ENCODE data around the gene DCPS.

Gene DCPS

DNA sequence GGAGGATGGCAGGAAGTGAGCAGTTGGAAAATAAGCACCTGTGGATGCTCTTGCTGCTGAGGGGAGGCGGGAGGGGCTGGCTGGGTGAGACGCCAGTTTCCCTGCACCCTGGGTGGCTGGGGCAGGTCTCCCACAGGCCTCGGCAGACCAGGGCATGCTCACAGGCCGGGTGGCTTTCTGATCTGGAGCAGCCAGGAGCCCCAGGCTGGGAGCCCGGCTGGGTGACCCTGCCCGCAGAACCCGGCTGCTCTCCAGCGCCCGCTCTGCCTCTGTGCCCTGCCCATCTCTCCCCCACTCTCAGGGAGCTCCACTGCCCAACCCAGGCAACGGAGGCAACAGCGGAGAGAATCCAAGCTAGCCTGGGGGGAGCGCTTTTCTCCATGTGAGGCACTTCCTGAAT, 24.6 kb downstream of the DCPS start:
- no peak for DNase-seq (ENCODE audit: low read depth, low spot score)

DNA sequence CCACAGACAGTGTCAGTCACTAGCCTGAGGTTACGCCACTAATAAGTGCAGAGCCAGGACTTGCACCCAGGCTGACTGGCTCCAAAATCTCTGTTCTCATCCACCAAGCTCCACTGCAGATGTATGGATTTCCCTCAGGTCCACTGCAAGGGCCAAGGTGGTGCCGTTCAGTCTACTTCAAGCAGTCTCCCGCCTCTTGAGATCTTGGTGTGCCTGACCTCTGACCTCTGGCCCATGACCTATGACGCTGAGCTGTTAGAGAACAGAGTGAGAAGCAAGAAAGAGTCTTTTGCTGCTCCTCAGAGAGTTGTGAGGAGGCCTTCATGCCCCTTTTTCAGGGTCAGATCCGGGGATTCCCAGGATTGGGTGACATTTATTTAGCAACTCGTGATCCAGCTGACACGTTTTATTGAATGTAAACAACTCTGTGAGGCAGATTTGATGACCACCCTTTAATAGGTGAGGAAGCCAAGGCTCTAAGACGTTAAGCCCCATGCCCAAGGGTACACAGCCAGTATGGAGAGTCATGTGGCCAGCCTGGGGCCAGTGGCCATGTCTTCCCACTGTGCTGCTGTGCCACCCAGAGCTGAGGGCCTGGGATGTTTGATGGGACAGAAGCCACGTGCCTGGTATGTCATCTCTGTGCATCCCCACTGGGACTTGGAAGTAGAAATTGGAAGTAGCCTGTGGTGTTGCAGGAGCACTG, 25.2 kb downstream of the DCPS start:
- no peak for DNase-seq (ENCODE audit: low read depth, low spot score)

GRCh38 chr11:126329644-126330211, 25.9 kb downstream of the DCPS start:
- no peak for DNase-seq (ENCODE audit: low read depth, low spot score)

DNA sequence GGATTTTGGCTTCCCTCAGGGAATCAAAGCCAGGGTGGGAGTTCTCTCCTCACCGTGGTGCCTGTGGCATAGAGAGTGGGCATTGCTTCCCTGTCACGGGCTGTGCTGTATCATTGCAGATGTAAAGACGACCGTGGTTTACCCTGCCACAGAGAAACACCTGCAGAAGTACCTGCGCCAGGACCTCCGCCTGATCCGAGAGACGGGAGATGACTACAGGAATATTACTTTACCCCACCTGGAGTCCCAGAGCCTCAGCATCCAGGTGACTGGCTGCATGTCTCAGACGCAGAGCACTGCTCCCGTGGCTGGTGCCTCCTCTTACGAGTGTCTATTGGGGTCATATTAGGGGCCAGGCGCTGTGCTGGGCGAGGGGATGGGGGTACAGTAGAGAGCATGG, 27.4 kb downstream of the DCPS start:
- no peak for DNase-seq (ENCODE audit: low read depth, low spot score)

DNA sequence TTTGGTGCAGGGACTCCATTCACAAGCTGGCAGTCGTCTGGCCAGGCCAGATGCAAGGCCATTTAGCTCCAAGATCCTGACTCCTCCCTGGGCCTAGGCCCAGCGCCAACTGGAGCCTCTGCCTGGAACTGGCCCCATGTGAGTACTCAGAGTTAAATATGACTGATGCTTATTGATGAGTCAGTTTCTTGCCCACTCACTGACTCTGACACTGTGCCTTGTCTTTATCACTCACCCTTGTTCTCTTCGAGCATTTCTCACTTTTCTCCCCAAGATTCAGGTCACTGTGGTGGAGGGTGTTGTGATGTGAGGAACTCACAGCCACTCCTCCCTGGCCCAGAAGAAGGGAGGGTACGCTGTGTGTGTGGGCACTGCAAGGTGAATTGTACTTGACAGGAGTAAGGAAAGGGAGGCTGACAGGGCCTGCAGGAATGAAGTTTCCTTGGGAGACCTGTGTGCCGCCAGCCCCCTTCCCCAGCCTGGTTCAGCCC, 28.4 kb downstream of the DCPS start:
- peak; percentile 70 for DNase-seq (ENCODE audit: low read depth, low spot score)

- no peak for DNase-seq (ENCODE audit: low read depth, low spot score)
Observed at GRCh38 chr11:126333142-126333541, 29.3 kb downstream of the DCPS start.

DNA sequence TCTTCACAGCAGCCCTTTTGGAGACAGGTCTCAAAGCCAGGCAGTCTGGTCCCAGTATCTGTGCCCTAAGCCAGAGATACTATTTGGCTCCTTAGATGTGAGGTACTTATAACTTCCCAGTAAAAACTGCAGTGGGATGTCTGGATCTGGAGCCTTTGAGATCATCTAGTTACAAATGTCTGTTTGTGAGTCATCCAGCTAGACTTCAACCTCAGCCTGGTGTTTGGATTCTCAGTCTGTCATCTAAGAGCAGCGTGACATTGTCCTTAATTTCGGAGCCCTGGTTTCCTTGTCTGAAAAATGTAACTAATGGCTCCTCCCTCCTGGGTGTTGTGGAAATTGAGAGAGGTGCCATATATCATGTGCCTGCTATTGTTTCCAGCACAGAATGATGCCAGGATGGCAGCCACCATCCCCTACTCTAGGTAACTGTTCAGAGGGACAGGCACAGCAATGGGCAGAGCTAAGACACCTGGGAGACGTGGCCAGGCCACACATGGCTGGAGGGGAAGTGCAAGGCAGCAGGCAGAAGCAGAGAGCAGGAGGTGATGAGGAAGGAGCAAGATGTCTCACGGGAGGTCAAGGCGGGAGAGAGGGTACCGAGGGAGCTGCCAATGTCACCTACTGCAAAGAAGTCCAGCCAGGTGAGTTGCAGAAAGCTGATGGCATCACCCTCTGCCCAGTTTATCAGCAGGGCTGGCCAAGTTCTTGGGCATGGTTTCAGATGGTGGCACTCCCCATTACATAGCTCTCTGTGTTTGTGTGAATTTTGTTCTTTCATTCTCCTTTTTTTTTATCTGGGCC, 31.0 kb downstream of the DCPS start:
- peak; percentile 33 for DNase-seq (ENCODE audit: low read depth, low spot score)

DNA sequence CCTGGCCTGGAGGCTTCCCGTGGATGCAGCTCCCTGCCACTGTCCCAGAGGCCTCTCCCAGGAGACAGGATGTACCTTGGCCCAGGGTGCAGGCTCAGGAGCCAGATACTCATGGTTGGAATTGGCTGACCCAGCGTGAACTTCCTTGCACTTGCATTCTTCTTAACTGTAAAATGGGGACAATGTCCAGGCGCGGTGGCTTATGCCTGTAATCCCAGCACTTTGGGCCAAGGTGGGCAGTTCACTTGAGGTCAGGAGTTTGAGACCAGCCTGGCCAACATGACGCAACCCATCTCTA, 31.6 kb downstream of the DCPS start:
- no peak for DNase-seq (ENCODE audit: low read depth, low spot score)

GRCh38 chr11:126336138-126336541, 32.3 kb downstream of the DCPS start:
- DNase-seq (ENCODE audit: low read depth, low spot score) = no peak

- DNase-seq (ENCODE audit: low read depth, low spot score) = no peak
Observed at GRCh38 chr11:126336671-126337101, 32.8 kb downstream of the DCPS start.

DNA sequence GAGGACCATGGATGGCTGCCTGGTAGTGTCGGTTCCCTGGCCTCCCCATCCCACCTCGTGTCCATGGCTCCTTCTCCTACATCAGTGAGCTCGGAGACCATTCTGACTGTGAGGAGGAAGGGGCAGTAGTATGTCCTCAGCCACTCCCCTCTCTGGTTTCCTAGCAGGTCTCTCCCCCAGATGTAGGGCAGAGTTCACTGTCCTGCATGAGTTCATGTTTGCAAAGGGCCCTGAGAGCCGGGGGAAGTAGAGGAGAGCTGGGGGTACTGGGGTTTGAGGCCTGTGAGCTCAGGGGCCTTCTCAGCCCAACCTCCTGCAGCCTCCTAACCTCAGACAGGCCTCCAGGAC, 33.2 kb downstream of the DCPS start:
- DNase-seq (ENCODE audit: low read depth, low spot score) = no peak

DNA sequence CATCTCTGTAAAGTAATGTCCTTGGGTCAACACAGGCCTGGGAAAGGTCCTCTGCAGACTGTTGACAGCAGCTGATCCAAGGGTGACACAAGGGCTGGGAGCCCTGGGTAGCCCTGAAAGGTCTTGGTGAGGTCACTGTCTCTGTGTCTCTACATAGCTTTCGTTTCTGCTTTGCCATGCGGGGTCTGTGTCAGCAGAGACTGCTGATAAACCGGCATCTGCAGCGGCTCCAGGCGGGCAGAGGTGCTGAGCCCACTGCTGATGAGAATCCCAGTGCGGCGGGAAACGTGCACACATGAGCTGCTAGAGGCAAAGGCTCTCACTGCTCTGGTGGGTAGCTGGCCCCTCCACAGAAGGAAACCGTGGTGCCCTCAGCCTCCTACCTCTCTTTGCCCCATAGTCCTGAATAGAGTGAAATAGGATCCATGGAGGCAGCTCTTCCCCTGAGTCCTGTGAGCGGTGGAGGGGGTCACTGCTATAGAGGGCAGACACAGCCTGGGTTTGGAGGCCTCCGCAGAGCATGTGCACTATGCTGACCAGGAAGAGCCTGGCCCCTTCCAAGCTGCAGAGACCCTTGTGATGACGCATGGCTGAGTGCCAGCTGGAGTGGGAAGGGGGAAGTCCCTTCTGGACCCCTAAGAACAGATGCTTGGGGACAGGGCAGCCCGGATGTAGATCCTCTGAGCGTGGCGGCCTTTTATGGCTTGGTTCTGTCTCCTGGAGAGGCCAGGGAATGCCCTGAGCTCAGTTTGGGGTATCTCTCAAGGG, 33.8 kb downstream of the DCPS start:
- DNase-seq (ENCODE audit: low read depth, low spot score) = no peak

DNA sequence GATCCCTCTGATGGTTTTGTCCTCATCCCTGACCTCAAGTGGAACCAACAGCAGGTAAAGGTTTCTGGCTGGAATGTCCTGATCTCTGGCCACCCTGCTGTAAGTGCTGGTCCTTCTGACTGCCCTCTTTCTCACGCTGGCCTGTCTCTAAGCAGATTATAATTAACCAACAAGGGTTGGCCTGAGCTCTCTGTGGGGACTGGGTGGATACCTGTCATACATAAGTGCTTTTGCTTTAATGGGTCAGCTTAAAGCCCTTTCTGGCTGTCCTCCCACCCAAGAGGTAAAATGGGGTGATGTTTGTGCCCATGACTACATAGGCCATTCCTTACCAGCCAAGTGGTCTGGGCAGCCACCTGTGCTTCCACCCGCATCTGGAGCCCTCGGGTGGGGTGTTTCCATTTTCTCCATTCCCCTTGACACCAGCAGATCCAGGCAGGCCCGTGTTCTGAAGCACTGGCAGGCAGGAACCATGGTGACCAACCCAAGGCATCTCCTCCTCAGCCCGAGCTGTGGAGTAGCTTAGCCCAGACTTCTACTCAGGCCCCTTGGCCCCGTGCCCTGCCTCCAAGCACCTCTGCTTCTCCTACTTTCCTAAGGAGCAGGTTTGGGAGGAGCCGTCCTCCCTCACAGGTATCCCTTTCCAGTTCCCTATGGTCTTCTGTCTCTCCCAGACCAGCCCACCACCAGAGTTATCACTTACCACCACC, 34.6 kb downstream of the DCPS start:
- DNase-seq (ENCODE audit: low read depth, low spot score) = no peak

GRCh38 chr11:126339073-126339862, 35.4 kb downstream of the DCPS start:
- peak; percentile 27 for DNase-seq (ENCODE audit: low read depth, low spot score)

- peak; percentile 23 for DNase-seq (ENCODE audit: low read depth, low spot score)
Observed at GRCh38 chr11:126339863-126340434, 36.1 kb downstream of the DCPS start.

GRCh38 chr11:126340960-126341606, 37.2 kb downstream of the DCPS start:
- no peak for DNase-seq (ENCODE audit: low read depth, low spot score)

- DNase-seq (ENCODE audit: low read depth, low spot score) = peak; percentile 77
Observed at GRCh38 chr11:126341760-126342161, 37.9 kb downstream of the DCPS start.

DNA sequence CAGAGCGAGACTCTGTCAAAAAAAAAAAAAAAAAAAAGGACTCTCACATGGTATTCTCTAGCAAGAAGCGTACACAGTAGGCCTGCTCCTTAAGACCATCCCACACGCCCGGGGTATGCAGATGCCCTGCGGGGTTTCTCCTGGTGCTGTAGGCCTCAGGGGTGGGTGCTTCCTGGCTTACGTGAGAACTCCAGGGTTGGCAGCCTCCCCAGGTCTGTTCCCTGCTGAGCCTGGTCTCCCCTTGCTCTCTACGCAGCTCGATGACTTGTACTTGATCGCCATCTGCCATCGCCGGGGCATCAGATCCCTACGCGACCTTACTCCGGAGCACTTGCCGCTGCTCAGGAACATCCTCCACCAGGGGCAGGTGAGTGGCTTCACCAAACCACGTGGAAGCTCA, 39.2 kb downstream of the DCPS start:
- DNase-seq (ENCODE audit: low read depth, low spot score) = no peak

GRCh38 chr11:126344141-126345080, 40.6 kb downstream of the DCPS start:
- DNase-seq (ENCODE audit: low read depth, low spot score) = no peak

Measured in astrocyte of the hippocampus (primary cell).